NCI-H2196 treated with DMSO at 0.1 percent for 48 hours (cell line): Measurements from ENCODE around the gene NCKAP5.
"Not testable (repeated sequence)": the region's sequence is repeated elsewhere in the genome, so short reads cannot be mapped to it uniquely, and the experiment has no call there.

Source experiments
- DNase-seq: peaks from one replicate; lab custom pipeline; 2025; ENCODE audit not compliant: unreplicated experiment; lab: John Stamatoyannopoulos, UW

The NCKAP5 gene

DNA sequence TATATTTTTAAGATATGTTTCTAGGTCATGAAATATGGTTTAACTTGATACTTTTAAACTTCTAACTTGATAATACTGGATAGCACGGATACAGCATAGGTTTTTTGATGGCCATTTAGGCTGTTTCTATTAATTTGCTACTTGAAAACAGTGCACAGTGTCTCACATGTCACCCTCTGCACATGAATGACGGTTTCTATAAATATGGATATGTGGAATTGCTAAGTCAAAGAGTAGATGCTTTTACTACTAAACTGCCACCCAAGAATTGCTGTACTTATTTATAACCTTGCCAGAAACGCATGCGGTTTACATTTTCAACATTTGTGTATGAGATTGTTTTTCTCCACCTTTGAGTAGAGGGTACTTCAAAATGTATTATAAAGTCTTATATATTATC lies 723.7 kb downstream of the NCKAP5 start:
- DNase-seq: no peak

DNA sequence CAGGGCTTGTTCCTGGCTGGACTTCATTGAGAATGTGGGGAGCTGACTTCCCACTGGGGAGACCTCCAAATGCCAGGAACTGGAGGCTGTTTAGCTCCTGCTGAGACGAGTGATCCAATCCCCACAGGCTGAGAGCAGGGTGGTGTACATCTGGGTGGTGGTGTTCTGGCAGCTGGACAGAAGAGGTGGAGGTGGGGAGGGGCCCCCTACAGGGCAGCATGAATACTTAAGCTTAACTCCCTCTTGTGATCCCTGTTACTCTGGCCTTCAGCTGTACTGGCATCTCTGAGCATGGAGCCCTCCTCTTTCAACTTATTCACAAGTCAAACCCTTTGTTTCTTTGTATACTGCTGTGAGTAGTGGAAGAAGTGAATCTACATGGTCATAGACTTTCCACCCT lies 730.5 kb downstream of the NCKAP5 start:
- no peak for DNase-seq

DNA sequence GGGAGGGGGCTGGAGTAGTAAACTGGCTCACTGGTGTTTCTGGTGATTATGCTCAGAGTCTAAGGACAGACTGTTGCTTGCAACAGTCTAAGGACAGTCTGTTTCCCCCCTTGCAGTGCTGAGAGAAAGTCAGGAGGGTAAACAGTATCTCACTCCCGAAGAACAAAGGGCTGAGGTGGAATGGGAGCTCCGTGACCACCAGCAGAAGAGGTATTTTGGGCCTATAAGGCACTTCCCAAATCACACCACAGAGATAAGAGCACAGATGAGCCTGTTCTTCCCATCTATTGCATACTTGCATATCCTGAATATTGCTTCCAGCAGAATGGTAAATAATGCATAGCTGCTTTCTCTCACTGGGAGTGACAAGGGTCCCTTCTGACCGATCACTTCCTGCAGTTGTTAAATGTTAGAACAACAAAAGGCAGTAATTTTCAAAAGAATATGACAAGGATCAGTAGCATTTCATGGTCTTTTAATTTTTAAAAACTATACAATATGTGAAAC lies 737.9 kb downstream of the NCKAP5 start:
- DNase-seq: no peak

DNA sequence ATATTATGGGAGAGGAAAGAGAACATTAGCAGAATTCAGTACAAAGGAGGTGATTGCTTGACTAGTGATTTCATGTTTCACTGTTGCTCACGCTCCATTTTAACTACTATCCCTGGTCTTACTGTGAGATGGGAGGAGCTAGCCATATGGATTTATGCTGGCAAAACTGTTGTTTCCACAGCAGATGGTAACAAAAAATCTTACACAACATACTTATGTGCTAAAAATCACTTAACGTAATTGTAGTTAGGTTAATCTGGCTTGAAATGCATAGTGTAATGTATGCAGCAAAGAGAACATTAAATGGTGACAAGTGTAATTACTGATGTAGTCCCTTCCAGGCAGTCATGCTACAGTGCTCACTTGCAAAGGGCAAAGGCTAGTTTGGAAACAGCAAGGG lies 742.7 kb downstream of the NCKAP5 start:
- DNase-seq: no peak

DNA sequence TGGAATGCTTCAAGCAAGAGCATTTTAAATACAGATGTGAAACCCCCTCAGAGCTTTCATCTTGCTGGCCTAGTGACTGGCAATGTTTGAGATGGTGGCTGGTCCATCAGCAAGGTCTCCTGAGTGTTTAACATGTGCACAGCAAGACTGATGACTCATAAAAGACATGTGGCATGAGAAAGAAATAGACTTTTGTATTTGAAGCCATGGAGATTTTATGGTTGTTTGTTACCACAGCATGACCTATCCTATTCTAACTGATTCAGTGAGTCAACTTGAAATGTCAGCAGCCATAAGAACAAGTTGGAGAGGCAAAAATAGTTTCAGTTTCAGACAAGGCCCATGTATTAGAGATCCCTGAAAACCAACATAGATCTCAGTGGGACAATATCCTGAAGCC lies 743.5 kb downstream of the NCKAP5 start:
- no peak for DNase-seq

DNA sequence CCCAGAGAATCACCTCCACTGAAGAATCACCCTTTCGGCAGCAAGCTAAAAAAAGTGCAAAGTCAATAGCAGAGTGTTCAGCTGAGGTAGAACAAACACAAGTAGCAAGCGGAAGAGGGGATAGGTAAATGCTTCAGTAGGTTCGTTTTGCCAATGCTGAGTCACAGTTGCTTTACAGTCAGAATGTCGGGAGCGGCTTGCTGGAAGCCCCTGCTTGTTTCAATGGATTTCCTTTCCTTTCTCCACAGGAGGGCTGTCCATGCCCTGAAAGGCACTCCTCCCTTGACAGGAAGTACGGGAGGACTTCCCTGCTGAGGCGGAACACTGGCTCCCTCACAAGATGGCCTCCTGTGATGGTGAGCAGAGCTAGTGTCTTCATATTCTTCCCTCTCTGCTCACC lies 752.0 kb downstream of the NCKAP5 start:
- no peak for DNase-seq

DNA sequence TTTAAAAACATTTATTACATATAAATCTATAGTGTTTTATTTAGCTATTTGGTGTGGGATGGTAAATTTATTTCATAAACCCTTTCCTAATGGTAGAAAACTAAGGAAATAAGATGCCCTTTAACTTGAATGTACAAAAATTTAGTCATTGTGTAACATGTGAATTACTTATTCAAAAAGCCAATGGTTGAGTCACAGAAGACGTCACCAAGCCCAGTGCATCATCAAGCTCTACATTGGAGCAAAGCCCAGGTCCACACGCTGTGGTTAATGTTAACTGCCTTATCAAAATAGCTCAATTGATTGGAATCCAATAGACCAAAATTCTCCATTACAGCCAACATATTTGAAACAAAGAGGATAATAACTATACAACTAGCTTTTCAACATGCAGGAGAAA lies 752.7 kb downstream of the NCKAP5 start:
- no peak for DNase-seq

DNA sequence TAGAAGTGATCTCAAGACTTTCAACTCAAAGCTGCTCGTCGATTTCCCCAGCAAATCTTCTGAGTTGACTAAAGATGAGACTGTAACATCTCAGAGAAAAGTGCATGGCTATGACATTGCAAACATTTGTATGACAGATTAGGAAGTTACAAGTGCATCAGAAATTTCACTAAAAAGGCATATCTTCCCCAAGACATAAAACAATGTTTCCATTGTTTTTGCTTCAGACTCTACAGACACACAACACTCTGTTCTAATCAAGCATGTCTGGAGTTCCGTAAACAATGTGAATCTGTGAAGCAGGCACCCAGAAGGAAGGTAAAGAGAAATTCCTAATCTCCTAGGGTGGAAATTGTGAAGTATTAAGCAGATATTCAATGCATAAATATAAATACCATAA lies 753.6 kb downstream of the NCKAP5 start:
- no peak for DNase-seq

DNA sequence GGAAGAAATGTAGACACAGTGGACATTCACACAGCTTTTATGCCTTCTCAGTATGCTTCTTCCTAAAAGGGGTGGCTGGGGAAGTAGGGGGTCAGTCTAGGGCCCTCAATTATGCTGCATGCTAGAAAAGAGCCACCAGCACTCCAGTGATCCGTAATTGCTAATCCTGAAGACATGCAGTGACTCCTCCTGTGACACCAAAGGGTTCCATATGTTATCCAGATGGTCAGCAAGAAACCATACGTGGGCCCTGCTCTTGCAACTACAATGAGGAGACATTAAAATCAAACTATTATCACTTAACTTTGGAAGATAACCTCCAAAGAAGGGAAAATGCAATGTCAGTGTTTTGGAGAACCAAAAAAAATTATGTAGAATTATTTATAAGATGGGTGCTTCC lies 754.8 kb downstream of the NCKAP5 start:
- DNase-seq: no peak

DNA sequence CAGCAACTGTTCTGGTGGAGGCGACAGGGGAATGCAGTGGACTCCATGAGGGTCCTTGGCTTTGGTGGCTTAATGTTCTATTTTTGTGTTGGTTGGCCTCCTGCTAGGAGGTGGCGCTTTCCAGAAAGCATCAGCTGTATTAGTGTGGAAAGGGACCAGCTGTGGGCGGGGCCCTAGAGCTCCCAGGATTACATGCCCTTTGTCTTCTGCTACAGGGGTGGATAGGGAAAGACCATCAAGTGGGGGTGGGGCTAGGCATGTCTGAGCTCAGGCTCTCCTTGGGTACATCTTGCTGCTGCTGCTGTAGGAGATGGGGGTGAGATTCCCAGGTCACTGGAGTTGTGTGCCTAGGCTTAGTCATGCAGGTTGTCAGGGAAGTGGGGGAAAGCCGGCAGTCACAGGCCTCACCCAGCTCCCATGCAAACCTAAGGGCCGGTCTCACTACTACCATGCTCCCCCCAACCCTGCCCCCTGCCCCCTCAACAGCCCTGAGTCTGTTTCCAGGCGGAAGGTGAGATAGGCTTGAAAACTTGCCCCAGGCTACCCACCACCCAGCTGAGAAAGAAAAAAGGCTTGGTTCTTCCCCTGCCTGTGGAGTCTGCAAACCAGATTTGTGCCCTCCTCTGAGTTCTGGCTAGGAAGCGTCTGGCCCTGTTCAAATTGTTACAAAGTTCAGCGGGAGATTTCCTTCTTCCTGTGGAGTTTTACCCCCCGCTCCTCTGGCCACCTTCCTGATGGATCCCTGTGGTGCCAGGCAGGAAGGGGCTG lies 756.9 kb downstream of the NCKAP5 start:
- no peak for DNase-seq

DNA sequence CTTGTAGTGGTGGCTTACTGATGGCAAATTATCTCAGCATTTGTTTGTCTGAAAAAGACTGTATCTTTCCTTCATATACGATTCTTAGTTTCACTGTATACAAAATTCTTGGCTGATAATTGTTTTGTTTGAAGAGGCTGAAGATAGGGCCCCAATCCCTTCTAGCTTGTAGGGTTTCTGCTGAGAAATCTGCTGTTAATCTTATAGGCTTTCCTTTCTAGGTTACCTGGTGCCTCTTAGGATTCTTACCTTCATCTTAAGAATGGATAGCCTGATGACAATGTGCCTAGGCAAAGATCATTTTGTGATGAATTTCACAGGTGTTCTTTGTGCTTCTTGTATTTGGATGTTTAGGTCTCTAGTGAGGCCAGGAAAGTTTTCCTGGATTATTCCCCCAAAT lies 758.3 kb downstream of the NCKAP5 start:
- DNase-seq: not testable (repeated sequence)

DNA sequence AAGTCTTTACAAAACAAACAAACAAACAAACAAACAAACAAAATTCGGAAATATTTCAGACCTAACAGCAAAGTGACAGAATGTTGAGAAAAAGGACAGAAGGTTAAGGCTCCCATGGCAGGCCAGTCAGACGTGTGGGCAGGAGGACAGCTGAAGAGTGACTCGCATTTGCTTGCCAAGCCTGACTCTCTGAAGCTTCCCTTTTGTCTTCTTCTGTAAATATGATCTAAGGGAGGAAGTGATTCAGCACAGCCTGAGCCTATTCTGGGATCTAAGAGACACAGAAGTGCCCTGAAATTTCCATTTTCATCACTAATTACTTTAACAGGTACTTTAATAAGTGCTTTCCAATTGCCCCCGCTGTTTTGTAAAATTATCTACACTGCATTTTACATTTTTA lies 764.2 kb downstream of the NCKAP5 start:
- DNase-seq: peak; percentile 37

DNA sequence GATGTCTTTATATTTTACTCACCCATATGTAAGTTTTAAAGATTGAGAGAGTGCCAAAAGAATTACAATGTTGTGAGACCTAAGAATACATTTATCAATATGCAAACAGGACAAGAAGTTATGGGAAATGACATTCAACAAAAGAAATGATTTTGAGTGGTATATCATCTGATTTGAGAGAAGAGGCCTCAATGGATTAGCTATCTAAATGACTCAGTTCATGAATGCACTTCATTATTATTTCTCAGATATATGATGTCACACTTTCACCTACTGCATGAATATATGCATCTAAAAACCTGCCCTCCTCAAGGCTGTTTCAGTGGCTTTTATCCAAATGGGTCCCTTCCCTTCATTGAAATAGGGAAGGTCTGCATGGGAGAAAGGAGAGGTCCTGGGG lies 769.9 kb downstream of the NCKAP5 start:
- DNase-seq: no peak

DNA sequence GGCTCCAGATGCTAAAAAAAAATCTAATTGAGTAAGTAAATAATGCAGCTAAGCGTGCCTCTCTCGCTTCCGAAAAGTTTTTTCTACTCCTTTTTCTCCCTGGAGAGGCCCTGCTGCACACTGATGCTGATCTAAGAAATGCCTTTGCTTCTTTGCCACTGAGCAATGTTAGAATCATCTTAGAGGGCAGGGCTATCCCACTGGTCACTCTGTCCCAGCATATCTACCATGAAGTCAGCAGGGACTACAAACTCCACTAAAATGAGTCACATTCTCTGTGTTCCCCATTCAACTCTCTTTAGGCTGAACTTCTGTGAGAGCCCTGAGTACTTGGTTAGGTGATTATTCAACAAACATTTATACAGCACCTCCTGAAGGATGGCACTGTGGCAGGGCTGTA lies 770.7 kb downstream of the NCKAP5 start:
- no peak for DNase-seq

DNA sequence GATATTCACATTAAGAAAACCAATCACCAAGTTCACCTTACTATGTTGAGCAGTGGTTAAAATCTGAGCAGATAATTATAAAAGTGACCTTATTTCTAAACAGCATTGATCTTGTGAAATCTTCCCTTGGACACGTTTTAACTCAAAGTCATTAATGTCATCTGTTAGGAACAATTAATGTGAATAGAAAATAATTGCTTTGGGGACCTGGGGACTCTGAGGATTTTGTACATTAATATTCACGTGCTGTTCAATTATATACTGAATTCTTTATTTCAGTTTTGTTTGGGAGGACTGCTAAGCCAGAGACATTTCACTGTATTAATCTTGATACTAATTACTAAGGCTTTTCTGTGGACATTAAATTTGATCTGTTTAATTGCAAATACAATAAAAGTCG lies 771.2 kb downstream of the NCKAP5 start:
- DNase-seq: no peak

DNA sequence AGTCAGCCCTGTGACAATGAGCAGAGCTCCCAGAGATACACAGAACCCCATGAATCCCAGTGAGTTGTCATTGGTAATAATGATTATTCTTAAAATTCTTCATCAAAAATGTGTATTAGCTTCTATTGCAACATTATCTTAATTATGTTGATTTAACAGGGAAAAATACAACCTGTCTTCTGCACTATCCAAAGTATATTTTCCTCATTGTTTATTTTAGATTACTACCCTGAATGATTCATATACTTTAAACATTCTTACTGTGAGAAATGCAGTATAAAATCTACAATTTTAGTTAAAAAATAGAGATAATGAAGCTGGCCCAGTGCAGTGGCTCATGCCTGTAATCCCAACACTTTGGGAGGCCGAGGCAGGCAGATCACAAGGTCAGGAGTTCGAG lies 773.0 kb downstream of the NCKAP5 start:
- no peak for DNase-seq

DNA sequence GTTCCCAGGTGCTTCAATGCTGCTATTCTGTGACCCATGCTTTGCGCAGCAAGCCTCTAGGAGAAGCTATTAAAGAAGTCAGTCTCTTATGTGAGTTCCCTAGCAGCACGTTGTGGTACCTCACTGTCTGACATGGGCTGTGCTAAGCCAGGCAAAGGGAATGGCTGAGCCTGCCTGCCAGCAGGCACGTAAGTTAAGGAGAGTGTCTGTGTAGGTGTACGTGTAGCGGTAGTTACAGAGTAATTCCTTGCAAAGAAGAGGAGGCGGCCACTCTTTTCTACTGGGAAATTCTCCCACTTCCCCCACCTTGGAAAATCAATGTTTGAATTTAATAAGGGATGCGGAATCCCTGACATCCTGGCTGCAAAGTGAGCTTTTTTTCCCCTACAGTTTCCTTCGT lies 774.7 kb downstream of the NCKAP5 start:
- DNase-seq: no peak

DNA sequence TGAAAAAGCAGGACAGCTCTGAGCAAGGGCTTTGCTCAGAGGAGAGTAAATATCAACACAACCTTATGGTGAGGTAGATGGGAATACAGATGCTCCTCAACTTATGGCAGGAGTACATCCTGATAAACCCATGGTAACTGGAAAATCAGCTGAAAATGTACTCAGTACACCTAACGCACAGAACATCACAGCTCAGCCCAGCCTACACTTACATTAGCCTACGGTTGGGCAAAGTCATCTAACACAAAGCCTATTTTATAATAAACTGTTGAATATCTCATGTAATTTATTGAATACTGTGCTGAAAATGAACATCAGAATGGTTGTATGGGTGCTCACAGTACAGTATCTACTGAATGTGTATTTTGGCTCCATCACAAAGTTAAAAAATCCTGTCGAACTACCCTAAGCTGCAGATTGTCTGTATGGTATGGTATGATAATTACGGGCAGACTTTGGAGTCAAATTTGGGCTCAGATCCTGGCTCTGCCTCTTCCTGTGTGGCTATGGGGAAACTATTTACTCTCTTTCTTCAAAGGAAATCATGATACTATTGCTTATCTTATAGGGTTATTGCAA lies 778.0 kb downstream of the NCKAP5 start:
- no peak for DNase-seq

DNA sequence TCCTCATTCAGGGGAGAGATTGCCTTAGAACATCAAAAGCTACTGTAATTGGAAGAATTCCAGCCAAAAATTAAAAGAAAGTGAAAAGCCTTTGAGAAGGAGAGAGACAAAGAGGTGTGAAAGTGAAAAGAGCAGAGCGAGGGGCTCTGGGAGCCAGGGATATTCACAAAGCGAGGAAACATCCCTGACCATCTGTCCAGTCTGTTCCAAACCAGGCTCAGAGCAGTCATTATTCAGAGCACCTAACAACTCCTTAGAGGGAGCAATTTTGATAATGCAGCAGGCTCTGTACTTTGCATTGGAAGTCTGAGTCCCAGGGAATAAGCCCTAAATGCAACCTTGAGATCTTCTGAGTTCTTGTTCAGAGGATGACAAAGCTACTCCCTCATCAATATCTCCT lies 779.2 kb downstream of the NCKAP5 start:
- DNase-seq: no peak

DNA sequence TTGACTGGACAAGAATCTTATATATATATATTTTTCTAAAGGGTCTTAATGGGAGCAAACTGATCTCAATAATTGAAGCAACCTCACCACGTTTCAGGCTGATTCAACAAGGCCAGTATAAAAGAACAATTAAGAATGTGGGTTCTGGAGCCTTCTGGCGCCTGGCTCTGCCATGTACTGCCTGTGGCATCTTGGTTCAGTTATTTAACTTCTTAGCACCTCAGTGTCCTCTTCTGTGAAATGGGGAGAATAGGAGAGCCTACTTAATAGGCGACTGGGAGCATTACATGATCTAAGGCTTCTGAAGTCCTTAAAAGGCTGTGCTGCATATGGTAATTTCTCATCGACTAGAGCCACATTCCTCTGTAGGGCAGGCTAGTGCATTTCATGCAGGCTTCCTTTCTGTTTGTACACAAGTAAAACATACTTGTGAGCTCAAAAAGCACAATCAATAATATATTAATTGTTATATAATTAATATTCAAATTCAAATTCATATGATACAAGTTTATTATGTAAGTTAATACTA lies 779.9 kb downstream of the NCKAP5 start:
- no peak for DNase-seq

DNA sequence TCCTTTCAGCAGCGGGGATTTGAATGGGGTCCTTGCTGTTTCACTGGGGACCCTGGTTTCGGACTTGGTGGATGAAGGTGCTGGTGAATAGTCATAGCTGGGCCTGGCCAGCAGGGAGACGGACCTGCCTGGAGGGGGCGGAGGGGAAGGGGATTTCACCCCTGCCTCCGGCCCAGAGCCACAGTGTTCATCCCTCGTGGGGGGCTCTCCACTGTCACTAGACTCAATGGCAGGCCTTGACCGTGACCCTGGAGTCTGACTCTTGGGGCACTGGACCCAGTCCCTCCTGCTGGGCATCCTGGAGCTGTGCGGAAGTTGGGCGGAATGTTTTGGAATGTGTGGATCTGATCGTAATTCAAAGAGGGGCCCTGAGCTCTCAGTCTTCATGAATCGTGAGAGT lies 784.4 kb downstream of the NCKAP5 start:
- DNase-seq: no peak

DNA sequence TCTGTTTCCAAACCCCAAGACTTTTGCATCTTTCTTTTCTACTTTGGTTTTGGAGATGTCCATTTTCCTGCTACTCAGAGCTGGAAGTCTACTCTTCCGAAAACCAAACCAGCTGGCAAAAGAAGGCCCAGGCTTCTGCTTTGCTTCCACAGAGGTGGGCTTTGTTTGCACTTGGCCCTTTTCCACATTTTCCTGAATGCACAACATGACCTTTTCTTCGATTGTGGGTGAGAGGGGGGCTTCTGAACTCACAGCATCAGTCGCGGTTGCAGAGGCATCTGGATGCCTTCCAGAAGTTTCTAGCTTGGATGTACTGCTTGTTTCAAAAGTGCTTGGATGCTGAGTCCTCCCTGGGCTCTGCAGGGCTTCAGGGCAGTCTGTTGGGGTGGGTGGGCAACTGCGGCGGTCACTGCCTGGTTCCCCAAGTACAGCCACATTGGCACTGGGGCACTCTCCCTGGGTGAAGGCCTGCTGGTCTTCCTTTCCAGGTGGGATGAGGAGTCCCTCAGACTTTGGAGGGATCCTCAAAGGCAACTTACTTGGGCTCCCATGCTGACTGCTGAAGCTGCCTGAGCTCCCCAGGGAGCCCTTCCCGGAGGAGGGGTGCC lies 786.0 kb downstream of the NCKAP5 start:
- DNase-seq: no peak
